ENCODE measurements around the gene PTPRJ. TPM values are rescaled to one million over a fixed set of nuclear protein-coding genes. Genes with fewer than 3 reads are reported as not detected.

The PTPRJ gene
- total and polyA plus RNA-seq, 2 of the 4 experiments (the other 2 are of a cell fraction): 5.6 to 14.9 TPM

DNA sequence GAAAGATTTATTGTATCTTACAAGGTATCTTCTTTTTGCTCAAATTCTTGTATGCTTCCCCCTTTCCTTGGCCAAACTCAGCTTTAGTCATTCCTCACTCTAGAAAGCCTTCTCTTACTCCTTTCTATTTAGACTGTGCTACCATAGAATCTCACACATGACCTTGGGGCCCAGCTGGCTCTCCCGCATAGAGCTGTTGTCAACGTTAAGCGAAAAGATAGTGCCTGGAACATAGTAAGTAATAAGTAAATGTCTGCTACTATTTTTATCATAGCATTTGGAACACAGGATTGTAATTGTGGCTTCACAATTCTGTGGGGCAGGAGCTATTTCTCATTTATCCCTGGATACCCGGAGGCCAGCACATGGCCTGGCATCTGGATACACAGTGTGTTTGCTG lies 197.3 kb downstream of the PTPRJ start:
- ATAC-seq (ENCODE audit: low read depth) (no peak), DNase-seq (no peak)
- ChIA-PET CTCF (no interaction called here), POLR2A (ENCODE audit: unreplicated experiment) (no interaction called here)
- Histone ChIP-seq H2AK9ac (replicated peaks; ENCODE audit: low read depth, low read length, poor library complexity) (no peak overlapping the region), H3K79me1 (ENCODE audit: low read depth in 1 of 2, low read length in 2 of 2) (no peaks in the 10 kb centered on the region), H3K4me2 (ENCODE audit: low read depth, low read length) (no peak overlapping the region), H2AK5ac (ENCODE audit: low read depth, low read length) (no peak overlapping the region), H2BK15ac (ENCODE audit: low read depth, low read length) (no peak overlapping the region), H2AFZ (replicated peaks; ENCODE audit: low read length, poor library complexity) (no peak overlapping the region), H4K8ac (ENCODE audit: low read depth in 2 of 2, low read length in 2 of 2) (no peak overlapping the region), H3K4me1 (ENCODE audit: control insufficient read depth, insufficient read depth, low read length) (no peaks in the 10 kb centered on the region; the same call in 1 of the 2 replicates), H3K56ac (ENCODE audit: extremely low read depth, insufficient read depth, low read length) (no peak overlapping the region), H3K9me1 (ENCODE audit: insufficient read depth, low read length) (no peaks in the 10 kb centered on the region), H3K9ac (ENCODE audit: low read depth, low read length) (no peak overlapping the region), H3K4ac (ENCODE audit: low read depth, low read length) (no peak overlapping the region), H4K20me1 (ENCODE audit: insufficient read depth, low read length) (no peaks in the 10 kb centered on the region), H3K14ac (replicated peaks; ENCODE audit: low read depth, low read length) (no peak overlapping the region), H3K27ac (ENCODE audit: insufficient read depth, low read length) (no peak overlapping the region), H2BK120ac (ENCODE audit: low read depth, low read length) (no peak overlapping the region), H3K9me3 (ENCODE audit: control insufficient read depth, insufficient read depth, low read length) (no peaks in the 10 kb centered on the region), H3K27me3 (ENCODE audit: control insufficient read depth, insufficient read depth, low read length) (no peaks in the 10 kb centered on the region; the same call in 1 of the 2 replicates), H3K36me3 (ENCODE audit: control insufficient read depth, insufficient read depth, low read length) (no peaks in the 10 kb centered on the region), H2BK5ac (ENCODE audit: low read depth, low read length, poor library complexity, severe bottlenecking) (no peak overlapping the region), H3K18ac (ENCODE audit: low read depth, low read length) (no peak overlapping the region), H2BK20ac (ENCODE audit: low read depth, low read length) (no peak overlapping the region), H4K5ac (ENCODE audit: low read depth, low read length) (no peak overlapping the region), H3K4me3 (ENCODE audit: insufficient read depth, low read depth, low read length) (no peak overlapping the region), H3K23ac (ENCODE audit: low read depth, low read length) (no peak overlapping the region), H4K91ac (ENCODE audit: insufficient read depth, low read depth, low read length) (no peak overlapping the region)
- no TSS peak for BruUV-seq (replicated peaks)
- TF ChIP-seq, protein P1, sequence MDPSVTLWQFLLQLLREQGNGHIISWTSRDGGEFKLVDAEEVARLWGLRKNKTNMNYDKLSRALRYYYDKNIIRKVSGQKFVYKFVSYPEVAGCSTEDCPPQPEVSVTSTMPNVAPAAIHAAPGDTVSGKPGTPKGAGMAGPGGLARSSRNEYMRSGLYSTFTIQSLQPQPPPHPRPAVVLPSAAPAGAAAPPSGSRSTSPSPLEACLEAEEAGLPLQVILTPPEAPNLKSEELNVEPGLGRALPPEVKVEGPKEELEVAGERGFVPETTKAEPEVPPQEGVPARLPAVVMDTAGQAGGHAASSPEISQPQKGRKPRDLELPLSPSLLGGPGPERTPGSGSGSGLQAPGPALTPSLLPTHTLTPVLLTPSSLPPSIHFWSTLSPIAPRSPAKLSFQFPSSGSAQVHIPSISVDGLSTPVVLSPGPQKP (IDR thresholded peaks at IDR 0.05; ENCODE audit: borderline replicate concordance, low read depth, low read length): no peak
- TF ChIP-seq CHD1 (IDR thresholded peaks at IDR 0.05; ENCODE audit: low read depth, low read length) (no peak), MXI1 (IDR thresholded peaks at IDR 0.05; ENCODE audit: borderline replicate concordance, low read depth, low read length) (no peak), RAD21 (IDR thresholded peaks at IDR 0.05; ENCODE audit: low read length) (no peak), MAZ (IDR thresholded peaks at IDR 0.05; ENCODE audit: borderline replicate concordance, low read depth, low read length) (no peak), POLR2A (IDR thresholded peaks at IDR 0.05; ENCODE audit: low read depth, low read length) (no peak), BHLHE40 (IDR thresholded peaks at IDR 0.05; ENCODE audit: low read depth, low read length) (no peak), RCOR1 (IDR thresholded peaks at IDR 0.05; ENCODE audit: insufficient replicate concordance, low read length) (no peak), RFX5 (IDR thresholded peaks at IDR 0.05; ENCODE audit: low read depth, low read length) (no peak)
- TF ChIP-seq, protein P2, sequence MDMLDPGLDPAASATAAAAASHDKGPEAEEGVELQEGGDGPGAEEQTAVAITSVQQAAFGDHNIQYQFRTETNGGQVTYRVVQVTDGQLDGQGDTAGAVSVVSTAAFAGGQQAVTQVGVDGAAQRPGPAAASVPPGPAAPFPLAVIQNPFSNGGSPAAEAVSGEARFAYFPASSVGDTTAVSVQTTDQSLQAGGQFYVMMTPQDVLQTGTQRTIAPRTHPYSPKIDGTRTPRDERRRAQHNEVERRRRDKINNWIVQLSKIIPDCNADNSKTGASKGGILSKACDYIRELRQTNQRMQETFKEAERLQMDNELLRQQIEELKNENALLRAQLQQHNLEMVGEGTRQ (IDR thresholded peaks at IDR 0.05; ENCODE audit: low read depth, low read length): no peak
- WGBS, 2 experiments (ENCODE audit: extremely low coverage in 2 of 2, insufficient read length in 1 of 2): no CpG with 5 or more reads among the region's 4 CpGs
- intact Hi-C loops (cut with micrococcal nuclease): no loop called here
- in situ Hi-C loops (cut with MboI; ENCODE audit: low sequenced_read_pairs): no loop called here
- dilution Hi-C loops (cut with HindIII; ENCODE audit: low sequenced_read_pairs, unreplicated experiment): no loop called here
